ENCODE measurements around the gene NACC1. TPM values are rescaled to one million over a fixed set of nuclear protein-coding genes. Genes with fewer than 3 reads are reported as not detected.

The NACC1 gene
- total RNA-seq, 2 donors from 2014 or later: 25.4 to 27.3 TPM

DNA sequence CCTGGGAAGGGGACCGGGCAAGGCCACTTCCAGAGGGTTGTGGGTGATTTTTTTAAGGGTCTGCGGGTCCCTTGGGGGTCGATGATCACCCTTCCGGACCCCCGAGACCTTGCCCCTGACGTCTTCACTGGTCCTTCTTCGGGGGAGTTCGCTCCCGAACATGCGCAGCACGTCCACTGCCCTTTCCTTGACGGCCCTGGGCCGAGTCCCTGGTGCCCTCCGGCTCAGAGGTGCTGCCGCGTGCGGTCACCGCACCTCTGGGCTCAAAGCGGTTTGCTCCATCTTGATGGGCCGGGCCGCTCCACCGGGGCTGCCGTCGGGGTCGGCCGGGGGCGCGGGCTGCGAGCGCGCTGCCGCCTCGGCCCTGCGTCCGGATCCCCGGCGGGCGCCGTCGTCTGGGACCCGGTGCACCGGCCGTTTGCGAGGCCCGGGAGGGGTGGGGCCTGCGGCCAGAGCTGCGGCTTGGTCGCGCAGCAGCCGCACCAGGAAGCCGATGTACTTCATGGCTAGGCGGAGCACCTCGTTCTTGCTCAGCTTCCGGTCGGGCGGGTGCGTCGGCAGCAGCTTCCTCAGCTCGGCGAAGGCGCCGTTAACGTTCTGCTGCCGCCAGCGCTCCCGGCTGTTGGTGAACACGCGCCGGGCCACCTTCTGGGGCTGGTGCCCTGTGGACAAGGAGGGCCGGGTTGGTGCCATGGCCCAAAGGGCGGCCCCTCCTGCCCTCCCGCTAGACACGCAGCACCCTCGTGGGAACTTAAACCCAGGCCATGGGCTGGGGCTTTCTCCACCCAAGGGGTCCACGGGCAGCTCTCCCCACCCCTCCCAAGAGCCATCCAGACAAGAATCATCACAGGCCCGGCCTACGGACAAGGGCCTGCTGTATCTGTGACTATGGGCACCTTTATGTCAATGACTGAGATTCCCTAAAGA lies 18.7 kb upstream of the NACC1 start:
- no peak for DNase-seq (ENCODE audit: low spot score)
- Histone ChIP-seq H3K27ac (peak overlapping the region; percentile 84 to 85), H3K4me1 (peaks cover 0 to 94% of the 10 kb centered on the region in 2 donors), H3K4me3 (peak overlapping the region; percentile 22 to 50), H3K27me3 (no peaks in the 10 kb centered on the region), H3K9me3 (no peaks in the 10 kb centered on the region), H3K36me3 (peaks cover 6% of the 10 kb centered on the region)
- TF ChIP-seq CTCF (IDR thresholded peaks at IDR 0.05): no peak

GRCh38 chr19:13100031-13100588 lies 18.0 kb upstream of the NACC1 start:
- H3K27ac ChIP-seq: peak overlapping the region; percentile 84 to 85
- DNase-seq (ENCODE audit: low spot score): no peak
- no peak for TF ChIP-seq CTCF (IDR thresholded peaks at IDR 0.05)
- H3K27me3 ChIP-seq: no peaks in the 10 kb centered on the region
- peaks cover 0 to 90% of the 10 kb centered on the region in 2 donors for H3K4me1 ChIP-seq
- peak overlapping the region in 1 of 2 donors; percentile 50 for H3K4me3 ChIP-seq
- H3K36me3 ChIP-seq: peaks cover 5% of the 10 kb centered on the region
- H3K9me3 ChIP-seq: no peaks in the 10 kb centered on the region

DNA sequence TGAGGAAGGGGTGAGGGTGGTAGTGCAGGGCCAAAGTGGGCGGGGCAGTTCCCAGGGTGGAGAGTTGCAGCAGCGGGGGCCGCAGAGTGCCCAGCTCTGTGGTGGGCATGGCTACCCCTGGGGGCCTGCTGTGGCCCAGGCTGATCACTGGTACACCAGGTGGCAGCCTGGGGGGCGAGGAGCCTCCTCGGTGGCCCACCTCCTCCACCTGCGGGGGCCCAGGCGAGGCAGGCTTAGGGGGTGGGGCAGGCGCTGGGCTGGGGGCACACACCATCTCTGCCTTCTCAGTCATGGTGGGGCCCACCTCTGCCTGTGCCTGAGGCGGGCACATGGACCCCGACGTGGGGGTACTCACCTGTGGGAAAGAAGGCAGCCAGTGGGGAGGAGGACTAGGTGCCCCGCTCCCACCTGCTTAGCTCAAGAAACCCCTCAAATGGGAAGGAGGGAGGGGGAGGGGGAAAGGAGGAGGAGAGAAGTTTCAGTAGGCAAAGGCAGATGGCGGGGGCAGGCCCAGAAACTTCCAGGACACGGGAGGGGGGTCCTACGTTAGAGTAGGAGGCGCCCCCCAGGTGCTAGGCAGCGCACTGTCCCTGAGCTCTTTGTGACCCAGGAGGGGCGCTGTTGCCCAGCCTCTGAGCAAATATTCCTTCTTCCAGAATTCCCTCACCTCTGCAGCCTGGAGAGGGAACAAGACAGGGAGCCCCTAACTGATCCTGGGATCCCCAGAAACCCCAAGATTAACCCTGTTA lies 17.0 kb upstream of the NACC1 start:
- DNase-seq (ENCODE audit: low spot score): no peak
- H3K27ac ChIP-seq: peak overlapping the region; percentile 84 to 88
- peak in 1 of 2 donors; percentile 38 for TF ChIP-seq CTCF (IDR thresholded peaks at IDR 0.05)
- H3K27me3 ChIP-seq: no peaks in the 10 kb centered on the region
- H3K9me3 ChIP-seq: no peaks in the 10 kb centered on the region
- H3K4me1 ChIP-seq: peaks cover 0 to 86% of the 10 kb centered on the region in 2 donors
- no peaks in the 10 kb centered on the region for H3K36me3 ChIP-seq
- peak overlapping the region; percentile 37 to 48 for H3K4me3 ChIP-seq

- H3K4me1 ChIP-seq: peaks cover 0 to 78% of the 10 kb centered on the region in 2 donors
- H3K27ac ChIP-seq: peak overlapping the region; percentile 84 to 88
- no peak for TF ChIP-seq CTCF (IDR thresholded peaks at IDR 0.05)
- H3K36me3 ChIP-seq: no peaks in the 10 kb centered on the region
- H3K4me3 ChIP-seq: peak overlapping the region; percentile 37 to 48
- no peak for DNase-seq (ENCODE audit: low spot score)
- H3K27me3 ChIP-seq: no peaks in the 10 kb centered on the region
- H3K9me3 ChIP-seq: no peaks in the 10 kb centered on the region
These were observed 16.3 kb upstream of the NACC1 start for GRCh38 chr19:13101590-13102415.

GRCh38 chr19:13102416-13102665 lies 15.7 kb upstream of the NACC1 start:
- no peak for DNase-seq (ENCODE audit: low spot score)
- Histone ChIP-seq H3K27ac (peak overlapping the region; percentile 84 to 88), H3K36me3 (no peaks in the 10 kb centered on the region), H3K27me3 (no peaks in the 10 kb centered on the region), H3K4me1 (peaks cover 0 to 74% of the 10 kb centered on the region in 2 donors), H3K4me3 (peak overlapping the region; percentile 37 to 48), H3K9me3 (no peaks in the 10 kb centered on the region)
- TF ChIP-seq CTCF (IDR thresholded peaks at IDR 0.05): no peak

Data from right atrium auricular region (tissue), 2 donors.